ENCODE results near the gene BTBD9.

GRCh38 chr6:38188677-38189335 is 450.9 kb downstream of the BTBD9 start:
- TF ChIP-seq POLR2A (IDR thresholded peaks at IDR 0.05) (no peak), POLR2AphosphoS5 (IDR thresholded peaks at IDR 0.05) (no peak), EP300 (IDR thresholded peaks at IDR 0.05) (no peak)
- TF ChIP-seq, protein P1, sequence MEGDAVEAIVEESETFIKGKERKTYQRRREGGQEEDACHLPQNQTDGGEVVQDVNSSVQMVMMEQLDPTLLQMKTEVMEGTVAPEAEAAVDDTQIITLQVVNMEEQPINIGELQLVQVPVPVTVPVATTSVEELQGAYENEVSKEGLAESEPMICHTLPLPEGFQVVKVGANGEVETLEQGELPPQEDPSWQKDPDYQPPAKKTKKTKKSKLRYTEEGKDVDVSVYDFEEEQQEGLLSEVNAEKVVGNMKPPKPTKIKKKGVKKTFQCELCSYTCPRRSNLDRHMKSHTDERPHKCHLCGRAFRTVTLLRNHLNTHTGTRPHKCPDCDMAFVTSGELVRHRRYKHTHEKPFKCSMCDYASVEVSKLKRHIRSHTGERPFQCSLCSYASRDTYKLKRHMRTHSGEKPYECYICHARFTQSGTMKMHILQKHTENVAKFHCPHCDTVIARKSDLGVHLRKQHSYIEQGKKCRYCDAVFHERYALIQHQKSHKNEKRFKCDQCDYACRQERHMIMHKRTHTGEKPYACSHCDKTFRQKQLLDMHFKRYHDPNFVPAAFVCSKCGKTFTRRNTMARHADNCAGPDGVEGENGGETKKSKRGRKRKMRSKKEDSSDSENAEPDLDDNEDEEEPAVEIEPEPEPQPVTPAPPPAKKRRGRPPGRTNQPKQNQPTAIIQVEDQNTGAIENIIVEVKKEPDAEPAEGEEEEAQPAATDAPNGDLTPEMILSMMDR (IDR thresholded peaks at IDR 0.05) = no peak
